ENCODE results near the gene EIF4B.
"Not testable (repeated sequence)": the region's sequence is repeated elsewhere in the genome, so short reads cannot be mapped to it uniquely, and the experiment has no call there.

EIF4B gene

GRCh38 chr12:53004178-53004577 lies 2.1 kb upstream of the EIF4B start:
- DNase-seq = no peak

GRCh38 chr12:53004582-53004981 lies 1.7 kb upstream of the EIF4B start:
- DNase-seq = no peak

- no peak for DNase-seq
These were observed 856 bp upstream of the EIF4B start for GRCh38 chr12:53005215-53005985.

DNA sequence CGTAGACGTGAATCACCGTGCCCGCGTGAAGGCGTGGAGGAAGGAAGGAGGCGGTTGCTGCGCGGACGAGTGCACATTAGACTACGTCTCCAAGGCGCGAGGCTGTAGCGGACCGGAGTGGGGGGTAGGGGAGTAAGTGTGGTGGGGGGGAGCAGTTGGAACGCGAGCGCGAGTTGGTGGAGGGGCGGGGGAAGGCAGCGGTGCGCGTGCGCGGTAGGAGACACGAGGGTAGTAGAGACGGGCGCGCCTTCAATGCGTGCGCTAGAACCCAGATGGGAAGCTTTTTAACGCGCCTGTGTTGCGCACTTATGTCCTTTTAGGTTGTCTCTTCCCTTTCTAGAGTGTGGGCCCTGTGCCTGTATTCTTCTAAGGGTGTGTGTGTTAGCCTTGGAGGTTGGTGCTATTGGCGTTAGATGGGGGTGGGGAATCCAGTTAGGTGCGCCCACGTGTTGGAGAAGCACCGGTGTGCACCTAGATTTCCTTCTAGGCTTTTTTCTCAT lies 604 bp downstream of the EIF4B start:
- DNase-seq = peak; percentile 79

- no peak for DNase-seq
These were observed 1.1 kb downstream of the EIF4B start for GRCh38 chr12:53007343-53007742.

DNA sequence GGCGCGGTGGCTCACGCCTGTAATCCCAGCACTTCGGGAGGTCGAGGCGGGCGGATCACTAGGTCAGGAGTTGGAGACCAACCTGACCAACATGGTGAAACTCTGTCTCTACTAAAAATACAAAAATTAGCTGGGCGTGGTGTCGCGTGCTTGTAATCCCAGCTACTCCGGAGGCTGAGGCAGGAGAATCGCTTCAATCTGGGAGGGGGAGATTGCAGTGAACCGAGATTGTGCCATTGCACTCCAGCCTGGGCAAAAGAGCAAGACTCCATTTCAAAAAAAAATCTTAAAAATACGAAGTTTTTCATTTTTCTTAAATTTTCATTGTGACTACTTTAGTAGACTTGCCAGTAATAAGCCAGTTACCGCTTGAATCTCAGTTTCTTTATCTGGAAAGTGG lies 2.5 kb downstream of the EIF4B start:
- not testable (repeated sequence) for DNase-seq

DNA sequence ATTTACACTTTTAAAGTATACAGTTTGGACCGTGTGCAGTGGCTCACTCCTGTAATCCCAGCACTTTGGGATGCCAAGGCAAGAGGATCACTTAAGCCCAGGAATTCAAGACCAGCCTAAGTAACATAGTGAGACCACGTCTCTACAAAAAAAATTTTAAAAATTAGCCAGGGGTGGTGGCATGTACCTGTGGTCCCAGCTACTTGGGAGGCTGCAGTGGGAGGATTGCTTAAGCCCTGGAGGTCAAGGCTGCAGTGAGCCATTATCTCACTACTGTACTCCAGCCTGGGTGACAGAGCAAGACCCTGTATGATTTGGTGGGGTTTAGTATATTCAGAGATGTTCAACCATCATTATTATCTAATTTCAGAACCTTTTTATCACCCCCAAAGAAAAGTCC lies 4.7 kb downstream of the EIF4B start:
- DNase-seq = no peak

- no peak for DNase-seq
These were observed 5.6 kb downstream of the EIF4B start for GRCh38 chr12:53011889-53012288.

DNA sequence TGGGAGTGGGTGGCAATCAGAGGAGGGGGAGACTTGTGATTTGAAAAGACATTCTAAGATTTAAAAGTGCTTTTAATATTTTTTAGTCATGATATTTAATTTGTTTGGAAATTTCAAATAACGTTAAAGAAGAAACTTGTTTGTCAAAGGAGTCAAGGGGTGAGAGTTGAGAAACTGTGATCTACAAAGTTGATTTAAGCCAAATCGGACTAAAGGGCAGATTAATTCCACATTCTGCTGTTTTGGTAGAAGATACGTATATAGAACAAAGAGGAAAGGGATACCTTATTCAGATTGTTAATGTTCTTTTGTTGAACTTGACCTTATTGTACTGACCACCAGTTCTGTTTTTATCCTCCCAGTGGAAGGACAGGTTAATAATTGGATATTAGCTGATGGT lies 6.7 kb downstream of the EIF4B start:
- no peak for DNase-seq

DNA sequence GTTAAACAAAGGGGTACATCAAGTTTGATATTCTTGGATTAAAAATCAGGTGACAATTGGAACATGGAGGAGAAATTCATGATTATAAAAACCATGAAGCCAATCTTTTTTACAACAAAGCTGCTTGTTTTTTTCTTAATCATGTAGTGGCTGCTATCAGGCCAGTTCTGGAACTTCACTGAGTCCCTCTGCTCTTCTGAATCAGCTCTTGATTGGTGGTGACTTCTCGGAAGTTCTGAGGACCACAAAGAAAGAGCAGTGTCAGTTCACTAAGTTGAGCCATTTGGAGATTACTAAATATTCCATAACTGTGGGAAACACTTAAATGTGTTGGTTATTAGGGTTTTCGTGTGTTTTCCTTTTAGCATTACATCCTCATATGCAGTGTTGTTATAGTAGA lies 8.5 kb downstream of the EIF4B start:
- no peak for DNase-seq

DNA sequence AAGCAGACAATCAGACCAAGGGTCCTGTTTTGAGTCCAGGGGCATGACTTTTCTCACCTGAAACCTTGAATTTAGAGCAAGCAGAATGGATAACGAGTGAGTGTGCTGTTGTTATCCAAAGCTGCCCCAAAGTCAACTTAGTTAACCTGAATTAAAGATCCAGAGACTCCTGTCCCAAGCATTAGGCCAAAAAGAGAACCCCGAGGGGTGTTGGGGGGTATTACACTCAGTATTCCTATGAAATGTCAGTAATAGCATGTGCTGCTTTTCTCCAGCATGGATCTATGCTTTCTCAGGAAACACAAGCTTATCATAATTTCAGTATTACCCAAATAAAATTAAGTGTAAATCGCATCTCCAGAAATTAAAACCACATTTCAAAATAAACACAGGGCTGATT lies 19.0 kb downstream of the EIF4B start:
- DNase-seq = no peak

DNA sequence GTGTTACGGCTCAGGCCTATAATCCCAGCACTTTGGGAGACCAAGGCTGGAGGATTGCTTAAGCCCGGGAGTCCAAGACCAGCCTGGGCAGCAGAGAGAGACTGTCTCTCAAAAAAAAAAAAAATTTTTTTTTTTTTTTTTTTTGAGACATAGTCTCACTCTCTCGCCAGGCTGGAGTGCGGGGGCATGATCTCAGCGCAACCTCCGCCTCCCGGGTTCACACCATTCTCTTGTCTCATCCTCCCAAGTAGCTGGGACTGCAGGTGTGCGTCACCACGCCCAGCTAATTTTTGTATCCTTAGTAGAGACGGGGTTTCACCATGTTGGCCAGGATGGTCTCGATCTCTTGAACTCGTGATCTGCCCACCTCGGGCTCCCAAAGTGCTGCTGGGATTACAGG lies 20.8 kb downstream of the EIF4B start:
- DNase-seq = not testable (repeated sequence)

DNA sequence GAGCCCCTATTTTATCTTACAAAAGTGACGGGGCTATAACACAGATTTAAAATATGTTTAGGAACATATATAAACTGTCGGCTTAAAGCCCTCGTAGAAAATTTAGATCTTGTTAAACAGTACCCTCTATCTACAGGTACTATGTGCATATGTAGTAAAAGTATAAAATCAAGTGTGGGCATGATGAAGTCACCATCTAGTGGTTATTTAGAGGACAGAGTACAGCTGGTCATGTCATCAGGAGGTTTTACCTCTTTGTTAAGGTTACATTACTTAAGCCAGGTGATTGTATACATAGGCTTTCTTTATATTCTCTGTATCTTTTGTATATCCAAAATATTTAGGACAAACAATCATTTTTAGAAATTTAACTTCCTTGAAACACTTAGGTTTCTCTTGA lies 25.4 kb downstream of the EIF4B start:
- DNase-seq = no peak

- not testable (repeated sequence) for DNase-seq
These were observed 27.6 kb downstream of the EIF4B start for GRCh38 chr12:53033832-53034231.

DNA sequence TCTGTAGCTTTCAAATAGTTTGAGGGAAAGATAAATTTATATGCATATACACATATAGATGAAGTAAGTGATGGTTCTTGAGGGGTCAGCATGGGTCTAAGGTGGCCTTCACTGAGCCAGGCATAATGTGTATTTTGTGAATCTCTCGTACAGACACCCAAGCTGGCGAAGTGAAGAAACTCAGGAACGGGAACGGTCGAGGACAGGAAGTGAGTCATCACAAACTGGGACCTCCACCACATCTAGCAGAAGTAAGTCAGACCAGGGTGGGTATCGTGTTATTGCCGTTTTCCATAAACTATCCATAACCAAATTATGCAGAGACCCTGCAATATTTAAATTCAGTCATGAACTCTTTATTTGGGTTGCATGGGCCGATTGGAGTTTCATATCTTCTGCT lies 28.2 kb downstream of the EIF4B start:
- no peak for DNase-seq

DNA sequence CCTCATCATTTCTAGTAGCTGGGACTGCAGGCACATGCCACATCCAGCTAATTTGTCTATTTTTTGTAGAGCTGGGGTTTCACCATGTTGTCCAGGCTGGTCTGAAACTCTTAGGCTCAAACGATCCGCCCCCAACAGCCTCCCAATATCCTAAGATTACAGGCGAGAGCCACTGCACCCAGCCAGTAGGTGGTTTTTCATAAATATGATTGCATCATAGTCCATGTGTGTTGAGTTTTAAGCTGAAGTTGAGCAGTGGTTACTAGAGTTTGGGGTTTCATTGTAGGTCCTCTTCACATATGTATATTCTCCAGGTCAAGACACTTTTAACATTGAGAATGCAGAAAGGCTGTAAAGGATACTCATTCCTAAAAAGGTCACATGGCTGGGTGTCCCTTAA lies 30.5 kb downstream of the EIF4B start:
- DNase-seq = no peak

DNA sequence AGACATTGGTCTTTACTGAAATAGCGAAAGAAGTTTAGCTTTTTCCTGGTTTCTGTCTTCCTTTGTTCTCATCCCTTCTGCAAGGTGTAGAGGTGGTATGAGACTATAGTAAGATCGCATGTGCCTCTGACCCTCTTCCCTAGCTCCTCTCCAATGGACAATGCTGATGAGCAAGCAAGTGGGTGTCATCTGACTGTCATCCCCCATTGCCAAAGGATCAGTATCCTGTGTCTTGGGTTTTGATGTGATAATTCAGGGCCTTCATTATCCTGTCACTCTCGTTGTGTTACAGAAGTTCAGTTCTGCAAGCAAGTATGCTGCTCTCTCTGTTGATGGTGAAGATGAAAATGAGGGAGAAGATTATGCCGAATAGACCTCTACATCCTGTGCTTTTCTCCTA lies 33.6 kb downstream of the EIF4B start:
- no peak for DNase-seq

- no peak for DNase-seq
These were observed 36.6 kb downstream of the EIF4B start for GRCh38 chr12:53042607-53043454.

GRCh38 chr12:53044052-53044581 lies 37.9 kb downstream of the EIF4B start:
- no peak for DNase-seq

GRCh38 chr12:53044896-53045695 lies 38.8 kb downstream of the EIF4B start:
- no peak for DNase-seq

DNA sequence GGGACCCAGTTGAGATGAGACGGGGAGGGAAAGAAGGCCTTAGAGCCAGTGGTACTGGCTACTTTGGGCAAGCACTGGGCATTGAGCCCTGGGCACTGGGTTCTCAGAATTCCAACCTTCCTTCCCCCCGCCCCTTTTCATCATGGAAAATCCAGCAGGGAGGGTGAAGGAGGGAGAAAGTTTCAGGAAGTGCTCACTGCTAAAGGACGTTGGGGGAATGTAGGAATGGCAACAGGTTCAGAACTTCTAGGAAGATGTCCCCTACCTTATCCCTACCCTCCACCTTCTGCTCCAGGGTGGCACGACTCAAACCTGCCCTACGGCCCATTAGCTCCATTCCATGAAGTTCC lies 39.4 kb downstream of the EIF4B start:
- DNase-seq = no peak

DNA sequence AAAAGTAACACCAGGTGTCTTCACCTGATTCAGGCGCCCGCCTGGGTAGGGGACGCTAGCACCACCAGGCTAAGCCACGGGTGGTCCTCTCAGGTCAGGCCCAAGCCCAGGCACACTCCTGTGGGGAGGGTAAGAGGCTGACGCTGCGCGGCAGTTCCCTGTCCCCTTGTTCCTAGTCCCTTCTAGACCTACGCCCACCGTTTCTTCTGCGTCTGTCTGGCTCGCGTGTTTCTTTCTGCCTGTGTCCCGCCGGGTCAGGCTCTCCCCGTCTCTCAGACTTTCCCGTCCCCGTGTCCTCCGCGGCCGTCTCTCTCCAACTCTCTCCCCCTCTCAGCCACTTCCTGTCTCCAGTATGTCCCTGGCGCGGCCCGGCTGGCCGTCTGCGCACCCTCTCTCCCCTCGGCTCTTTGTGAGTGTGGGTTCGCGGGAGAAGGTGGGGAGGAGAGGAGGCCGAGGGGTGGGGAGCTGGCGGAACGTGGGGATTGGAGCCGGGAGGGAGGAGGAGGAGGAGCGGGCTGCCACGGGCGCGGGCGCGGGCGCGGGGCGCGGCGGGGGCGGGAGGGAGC lies 40.5 kb downstream of the EIF4B start:
- DNase-seq = no peak
